NB4 (cell line): ENCODE measurements around the gene EIF4B.

Experiments
- CTCF ChIP-seq: IDR thresholded peaks from one replicate; pipeline ENCODE4 v1.5.1; 2012; ENCODE audit warnings: low read depth, low read length
- POLR2A ChIP-seq: IDR thresholded peaks from 2 replicates; pipeline ENCODE4 v1.6.1; 2011; ENCODE audit warnings: mild to moderate bottlenecking; ENCODE audit not compliant: insufficient read length; ENCODE audit errors: extremely low read depth

- TF ChIP-seq CTCF: no peak
- no peak for TF ChIP-seq POLR2A
These were observed 56.9 kb downstream of the EIF4B start for GRCh38 chr12:53062977-53063707.
